Duodenal mucosa (tissue), 2 donors: ENCODE results near the gene PPP1R2.
A peak's percentile ranks its signal among the peaks of the same experiment; 100 is the strongest.

ENCODE experiments used
- H3K27ac ChIP-seq: one replicate; pipeline ENCODE4 v1.7.0; 2013; ENCODE audit warnings: low read depth, low read length
- H3K27me3 ChIP-seq, 2 donors: one replicate each; pipeline ENCODE4 v1.7.0; 2013; ENCODE audit warnings: low read length in 2 of 2, control low read depth in 1 of 2; ENCODE audit not compliant: insufficient read depth in 2 of 2, control insufficient read depth in 1 of 2
- H3K36me3 ChIP-seq, 2 donors: one replicate each; pipeline ENCODE4 v1.7.0; 2013; ENCODE audit warnings: low read length in 2 of 2, control low read depth in 1 of 2; ENCODE audit not compliant: insufficient read depth in 2 of 2, control insufficient read depth in 1 of 2
- H3K4me1 ChIP-seq, 2 donors: one replicate each; pipeline ENCODE4 v1.7.0; 2013; ENCODE audit warnings: low read length in 2 of 2, control low read depth in 1 of 2; ENCODE audit not compliant: insufficient read depth in 2 of 2, control insufficient read depth in 1 of 2
- H3K4me3 ChIP-seq, 2 donors: one replicate each; pipeline ENCODE4 v1.7.0; 2013; ENCODE audit warnings: low read length in 2 of 2, low read depth in 1 of 2
- H3K9ac ChIP-seq, 2 donors: one replicate each; pipeline ENCODE4 v1.7.0; 2013; ENCODE audit warnings: low read length in 2 of 2, low read depth in 1 of 2
- H3K9me3 ChIP-seq, 2 donors: one replicate each; pipeline ENCODE4 v1.7.0; 2013; ENCODE audit warnings: low read length in 2 of 2, control low read depth in 1 of 2; ENCODE audit not compliant: control insufficient read depth in 1 of 2

The PPP1R2 gene

GRCh38 chr3:195551381-195551978 lies 8.4 kb upstream of the PPP1R2 start:
- no peaks in the 10 kb centered on the region for H3K36me3 ChIP-seq
- no peaks in the 10 kb centered on the region for H3K27me3 ChIP-seq
- H3K4me1 ChIP-seq = peaks cover 46 to 48% of the 10 kb centered on the region in 2 donors
- no peak overlapping the region for H3K9ac ChIP-seq
- no peak overlapping the region for H3K4me3 ChIP-seq
- no peaks in the 10 kb centered on the region for H3K9me3 ChIP-seq
- no peak overlapping the region for H3K27ac ChIP-seq

GRCh38 chr3:195550723-195551122 lies 7.6 kb upstream of the PPP1R2 start:
- peak overlapping the region; percentile 22 for H3K27ac ChIP-seq
- H3K27me3 ChIP-seq = no peaks in the 10 kb centered on the region
- H3K36me3 ChIP-seq = no peaks in the 10 kb centered on the region
- H3K4me3 ChIP-seq = peak overlapping the region in 1 of 2 donors; percentile 8
- H3K9me3 ChIP-seq = no peaks in the 10 kb centered on the region
- H3K9ac ChIP-seq = peak overlapping the region in 1 of 2 donors; percentile 33
- H3K4me1 ChIP-seq = peaks cover 53 to 54% of the 10 kb centered on the region in 2 donors

GRCh38 chr3:195549931-195550519 lies 6.9 kb upstream of the PPP1R2 start:
- Histone ChIP-seq H3K27me3 (no peaks in the 10 kb centered on the region), H3K27ac (no peak overlapping the region), H3K36me3 (no peaks in the 10 kb centered on the region), H3K9ac (no peak overlapping the region), H3K9me3 (no peaks in the 10 kb centered on the region), H3K4me3 (peak overlapping the region in 1 of 2 donors; percentile 54), H3K4me1 (peaks cover 57% of the 10 kb centered on the region in 2 donors)

- Histone ChIP-seq H3K36me3 (no peaks in the 10 kb centered on the region), H3K9me3 (no peaks in the 10 kb centered on the region), H3K4me1 (peaks cover 66 to 68% of the 10 kb centered on the region in 2 donors), H3K27me3 (no peaks in the 10 kb centered on the region), H3K9ac (no peak overlapping the region), H3K27ac (no peak overlapping the region), H3K4me3 (peak overlapping the region; percentile 11 to 20)
Measured at GRCh38 chr3:195548987-195549386, 5.9 kb upstream of the PPP1R2 start.

GRCh38 chr3:195548501-195548900 lies 5.4 kb upstream of the PPP1R2 start:
- no peak overlapping the region for H3K9ac ChIP-seq
- no peak overlapping the region for H3K27ac ChIP-seq
- H3K27me3 ChIP-seq = no peaks in the 10 kb centered on the region
- H3K36me3 ChIP-seq = no peaks in the 10 kb centered on the region
- H3K4me1 ChIP-seq = peaks cover 70% of the 10 kb centered on the region in 2 donors
- H3K4me3 ChIP-seq = peak overlapping the region; percentile 11 to 20
- H3K9me3 ChIP-seq = no peaks in the 10 kb centered on the region

- peak overlapping the region; percentile 11 to 20 for H3K4me3 ChIP-seq
- no peaks in the 10 kb centered on the region for H3K36me3 ChIP-seq
- H3K27ac ChIP-seq = no peak overlapping the region
- no peaks in the 10 kb centered on the region for H3K27me3 ChIP-seq
- H3K9ac ChIP-seq = peak overlapping the region in 1 of 2 donors; percentile 22
- no peaks in the 10 kb centered on the region for H3K9me3 ChIP-seq
- H3K4me1 ChIP-seq = peaks cover 70% of the 10 kb centered on the region in 2 donors
Measured at GRCh38 chr3:195548006-195548405, 4.9 kb upstream of the PPP1R2 start.

GRCh38 chr3:195546130-195546560 lies 3.0 kb upstream of the PPP1R2 start:
- Histone ChIP-seq H3K9me3 (no peaks in the 10 kb centered on the region), H3K36me3 (no peaks in the 10 kb centered on the region), H3K27ac (peak overlapping the region; percentile 1), H3K9ac (no peak overlapping the region), H3K4me3 (peak overlapping the region; percentile 19 to 44), H3K4me1 (peaks cover 68 to 70% of the 10 kb centered on the region in 2 donors), H3K27me3 (no peaks in the 10 kb centered on the region)

- Histone ChIP-seq H3K27ac (no peak overlapping the region), H3K36me3 (peaks cover 0 to 3% of the 10 kb centered on the region in 2 donors), H3K4me1 (peaks cover 68 to 69% of the 10 kb centered on the region in 2 donors), H3K9me3 (no peaks in the 10 kb centered on the region), H3K9ac (no peak overlapping the region), H3K27me3 (no peaks in the 10 kb centered on the region), H3K4me3 (no peak overlapping the region)
Measured at GRCh38 chr3:195544634-195545033, 1.5 kb upstream of the PPP1R2 start.

- Histone ChIP-seq H3K9ac (peak overlapping the region in 1 of 2 donors; percentile 83), H3K27ac (no peak overlapping the region), H3K36me3 (peaks cover 0 to 3% of the 10 kb centered on the region in 2 donors), H3K27me3 (no peaks in the 10 kb centered on the region), H3K9me3 (no peaks in the 10 kb centered on the region), H3K4me3 (peak overlapping the region; percentile 90), H3K4me1 (peaks cover 66 to 73% of the 10 kb centered on the region in 2 donors)
Measured at GRCh38 chr3:195544230-195544536, 1.1 kb upstream of the PPP1R2 start.

- Histone ChIP-seq H3K4me1 (peaks cover 61 to 74% of the 10 kb centered on the region in 2 donors), H3K36me3 (peaks cover 0 to 3% of the 10 kb centered on the region in 2 donors), H3K4me3 (peak overlapping the region; percentile 90), H3K9ac (peak overlapping the region; percentile 83 to 88), H3K27me3 (no peaks in the 10 kb centered on the region), H3K9me3 (no peaks in the 10 kb centered on the region), H3K27ac (peak overlapping the region; percentile 94)
Measured at GRCh38 chr3:195543500-195544229, 540 bp upstream of the PPP1R2 start.
